Endothelial cell of umbilical vein (primary cell): ENCODE results near the gene TRIM42. TPM values are rescaled to one million over a fixed set of nuclear protein-coding genes. Genes with fewer than 3 reads are reported as not detected.

Experiments used
- BruUV-seq: library from RNA; stranded (reverse); fragments of 400-500 nt; replicated peaks from 2 replicates; lab custom pipeline; 2021; lab: Mats Ljungman, UMichigan
- CTCF ChIA-PET: fragments of 300-600, 350-600 bp; sonication (Branson Sonifier 250); formaldehyde crosslinking; loops from one replicate; lab custom pipeline; 2021; ENCODE audit warnings: antibody characterized with exemption, inconsistent platforms; lab: Charles Lee
- POLR2A ChIA-PET: fragments of 300-600, 350-600 bp; sonication (Branson Sonifier 250); formaldehyde crosslinking; loops from one replicate; lab custom pipeline; 2021; ENCODE audit warnings: antibody characterized with exemption, inconsistent platforms; lab: Charles Lee
- DNase-seq: peaks from one replicate; pipeline ENCODE4 v3.0.0-alpha.2; 2011; ENCODE audit warnings: low read depth, low spot score
- FAIRE-seq: peaks from 2 replicates; lab custom pipeline; 2011; peaks lifted over from hg19 to GRCh38; lab: Jason Lieb, UNC
- H2AFZ ChIP-seq: 2 replicates; pipeline ENCODE4 v1.6.0; 2012; ENCODE audit warnings: low read depth, low read length, control low read depth, inconsistent platforms
- H3K27ac ChIP-seq: 2 replicates; pipeline ENCODE4 v1.5.1; 2011; ENCODE audit warnings: low read depth, mild to moderate bottlenecking, control low read depth, low read length, moderate library complexity; ENCODE audit not compliant: insufficient read depth
- H3K27me3 ChIP-seq, 2 experiments: 2 replicates each; pipeline versions ENCODE4 v1.6.0 to v1.6.1; 2011; ENCODE audit warnings: low read length in 2 of 2, mixed read lengths in 1 of 2; ENCODE audit not compliant: control insufficient read depth in 2 of 2, insufficient read depth in 2 of 2
- H3K36me3 ChIP-seq, 2 experiments: 2 replicates in 1 of 2; 3 replicates in 1 of 2; pipeline ENCODE4 v1.5.1; 2011; ENCODE audit warnings: low read length in 2 of 2, mild to moderate bottlenecking in 1 of 2, moderate library complexity in 1 of 2; ENCODE audit not compliant: control insufficient read depth in 2 of 2, insufficient read depth in 2 of 2; ENCODE audit errors: extremely low read depth in 1 of 2
- H3K4me1 ChIP-seq: 3 replicates; pipeline ENCODE4 v1.5.1; 2011; ENCODE audit warnings: mild to moderate bottlenecking, low read length; ENCODE audit not compliant: control insufficient read depth, insufficient read depth; ENCODE audit errors: extremely low read depth
- H3K4me2 ChIP-seq: 2 replicates; pipeline ENCODE4 v1.6.1; 2011; ENCODE audit warnings: low read length, control low read depth, mixed read lengths; ENCODE audit not compliant: insufficient read depth
- H3K4me3 ChIP-seq, 3 experiments: fragments of 200-600 bp in 1 of 3; sonication (generic), shearing (Covaris generic) in 1 of 3; replicated peaks in 1 of 3; 2 replicates each; pipeline ENCODE4 v1.5.1; 2011 to 2016; ENCODE audit warnings: control low read depth in 3 of 3, low read length in 3 of 3, mild to moderate bottlenecking in 2 of 3, inconsistent platforms in 1 of 3, low read depth in 1 of 3, moderate library complexity in 1 of 3; ENCODE audit not compliant: insufficient read depth in 1 of 3
- H3K79me2 ChIP-seq: 2 replicates; pipeline ENCODE4 v1.6.0; 2012; ENCODE audit warnings: low read length, inconsistent platforms; ENCODE audit not compliant: control insufficient read depth, insufficient read depth
- H3K9ac ChIP-seq: replicated peaks from 2 replicates; pipeline ENCODE3; 2011; ENCODE audit warnings: low read length, control low read depth; ENCODE audit not compliant: insufficient read depth; ENCODE audit errors: extremely low read depth
- H3K9me1 ChIP-seq: replicated peaks from 3 replicates; pipeline ENCODE4 v1.6.0; 2011; ENCODE audit warnings: mild to moderate bottlenecking, low read length; ENCODE audit not compliant: control insufficient read depth, insufficient read depth; ENCODE audit errors: extremely low read depth
- H3K9me3 ChIP-seq: replicated peaks from 2 replicates; pipeline ENCODE4 v1.5.1; 2012; ENCODE audit warnings: low read length, inconsistent platforms; ENCODE audit not compliant: control insufficient read depth, insufficient read depth
- H4K20me1 ChIP-seq: replicated peaks from 2 replicates; pipeline ENCODE3; 2011; ENCODE audit warnings: mild to moderate bottlenecking, low read length; ENCODE audit not compliant: control insufficient read depth, insufficient read depth; ENCODE audit errors: extremely low read depth
- CTCF ChIP-seq, 2 donors: IDR thresholded peaks; 1 replicate in 1 of 2; 2 replicates in 1 of 2; pipeline ENCODE4 v1.5.1; 2011; ENCODE audit warnings: low read length in 2 of 2, mild to moderate bottlenecking in 2 of 2, moderate library complexity in 2 of 2, control low read depth in 1 of 2, inconsistent platforms in 1 of 2, low read depth in 1 of 2; ENCODE audit not compliant: insufficient read depth in 1 of 2; ENCODE audit errors: extremely low read depth in 1 of 2
- EZH2 ChIP-seq: IDR thresholded peaks from 2 replicates; pipeline ENCODE4 v1.6.1; 2012; ENCODE audit warnings: borderline replicate concordance, low read depth, mild to moderate bottlenecking, moderate library complexity, low read length, inconsistent platforms; ENCODE audit not compliant: severe bottlenecking
- FOS ChIP-seq: IDR thresholded peaks from 2 replicates; pipeline ENCODE4 v1.6.1; 2011; ENCODE audit warnings: mild to moderate bottlenecking, low read length, moderate library complexity, borderline replicate concordance; ENCODE audit not compliant: insufficient read depth
- GATA2 ChIP-seq: IDR thresholded peaks from 2 replicates; pipeline ENCODE4 v1.7.0; 2011; ENCODE audit warnings: low read depth, mild to moderate bottlenecking, moderate library complexity, mixed read lengths, low read length; ENCODE audit not compliant: insufficient read length, insufficient read depth
- JUN ChIP-seq: IDR thresholded peaks from 2 replicates; pipeline ENCODE4 v1.6.1; 2011; ENCODE audit warnings: borderline replicate concordance, low read depth; ENCODE audit not compliant: insufficient read length, insufficient read depth
- MAX ChIP-seq: IDR thresholded peaks from 2 replicates; pipeline ENCODE4 v1.6.1; 2011; ENCODE audit not compliant: insufficient read depth, insufficient read length
- MYC ChIP-seq: IDR thresholded peaks from one replicate; pipeline ENCODE4 v1.6.1; 2011; ENCODE audit warnings: mild to moderate bottlenecking, low read depth, low read length
- POLR2A ChIP-seq: IDR thresholded peaks from 2 replicates; pipeline ENCODE4 v1.6.1; 2012; ENCODE audit warnings: low read depth, mild to moderate bottlenecking, control low read depth, low read length
- POLR2AphosphoS5 ChIP-seq: IDR thresholded peaks from 2 replicates; pipeline ENCODE4 v1.6.1; 2012; ENCODE audit warnings: low read depth, mild to moderate bottlenecking, control low read depth, low read length, moderate library complexity; ENCODE audit not compliant: insufficient read depth
- dilution Hi-C: fragments of 300-500 bp; cut with MboI; formaldehyde crosslinking; loops from one replicate; pipeline ENCODE4 v1.15.0; 2019; ENCODE audit warnings: low sequenced_read_pairs; ENCODE audit not compliant: extremely low pct_ligation_motif_present
- intact Hi-C: fragments of 100-400 bp; cut with micrococcal nuclease; formaldehyde crosslinking; loops from one replicate; pipeline ENCODE4 v1.10.0; 2022
- polyA plus RNA-seq, 4 experiments: library from polyadenylated mRNA; depleted of rRNA in 3 of 4; stranded (reverse) in 3 of 4; unstranded in 1 of 4; fragments of >200 nt; gene quantifications; 2 replicates each; pipeline versions ENCODE4 v1.2.1 to v1.2.3, GENCODE V29; 2011 to 2012; ENCODE audit warnings: missing spikeins in 1 of 4
- total RNA-seq: library from RNA; stranded (reverse); gene quantifications from 2 replicates; pipeline ENCODE4 v1.2.3, GENCODE V29; 2021

Gene TRIM42
- total and polyA plus RNA-seq, 2 donors (not counting 3 experiments of a cell fraction or from before 2014, with no cell fraction given): not detected

DNA sequence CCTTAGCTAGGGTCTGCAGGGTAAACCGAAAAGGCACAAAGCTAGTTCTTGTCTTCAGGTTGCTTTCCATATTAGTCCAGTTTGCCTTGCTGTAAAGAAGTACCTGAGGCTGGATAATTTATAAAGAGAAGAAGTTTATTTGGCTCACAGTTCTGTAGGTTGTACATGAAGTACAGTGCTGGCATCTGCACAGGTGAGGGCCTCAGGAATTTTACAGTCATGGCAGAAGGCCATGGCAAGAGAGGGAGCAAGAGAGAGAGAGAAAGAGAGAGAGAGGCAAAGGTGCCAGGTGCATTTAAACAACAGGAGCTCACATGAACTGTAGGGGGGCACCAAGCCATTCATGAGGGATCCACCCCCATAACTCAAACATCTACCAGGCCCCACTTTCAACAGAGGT is 26.9 kb downstream of the TRIM42 start:
- no TSS peak for BruUV-seq
- Histone ChIP-seq H3K79me2 (no peaks in the 10 kb centered on the region), H3K9me3 (no peaks in the 10 kb centered on the region), H3K4me3 (no peak overlapping the region), H3K4me1 (no peaks in the 10 kb centered on the region), H3K9me1 (no peaks in the 10 kb centered on the region), H3K36me3 (no peaks in the 10 kb centered on the region), H3K4me2 (no peak overlapping the region), H2AFZ (no peak overlapping the region), H3K27me3 (no peaks in the 10 kb centered on the region), H4K20me1 (no peaks in the 10 kb centered on the region), H3K9ac (no peak overlapping the region), H3K27ac (no peak overlapping the region)
- ChIA-PET POLR2A (no interaction called here), CTCF (no interaction called here)
- dilution Hi-C loops: no loop called here
- no peak for DNase-seq
- FAIRE-seq: no peak
- intact Hi-C loops: no loop called here
- TF ChIP-seq JUN: no peak
- no peak for TF ChIP-seq POLR2AphosphoS5
- no peak for TF ChIP-seq POLR2A
- TF ChIP-seq MAX: no peak
- TF ChIP-seq MYC: no peak
- TF ChIP-seq GATA2: no peak
- TF ChIP-seq EZH2: no peak
- TF ChIP-seq FOS: no peak
- TF ChIP-seq CTCF (IDR thresholded peaks at IDR 0.05; ENCODE audit: extremely low read depth in 1 of 2, insufficient read depth in 1 of 2, low read depth in 1 of 2, low read length in 2 of 2): no peak
